Neutrophil (primary cell): ENCODE measurements around the gene NEK4.

Source experiments
- H3K27ac ChIP-seq: fragments of 200-600 bp; sonication (generic); 2 replicates; pipeline ENCODE4 v1.5.1; 2016; ENCODE audit warnings: mild to moderate bottlenecking, moderate library complexity
- H3K27me3 ChIP-seq: fragments of 200-600 bp; sonication (generic); 2 replicates; pipeline ENCODE4 v1.6.0; 2016; ENCODE audit warnings: mild to moderate bottlenecking
- H3K36me3 ChIP-seq: fragments of 200-600 bp; sonication (generic); 2 replicates; pipeline ENCODE4 v1.5.1; 2017
- H3K4me1 ChIP-seq, 2 experiments: fragments of 200-600 bp in 1 of 2; sonication (generic) in 1 of 2; 1 replicate in 1 of 2; 2 replicates in 1 of 2; pipeline versions ENCODE4 v1.5.1 to v1.6.1; 2013 to 2016; ENCODE audit warnings: low read depth in 1 of 2, low read length in 1 of 2, mild to moderate bottlenecking in 1 of 2, moderate library complexity in 1 of 2; ENCODE audit not compliant: control insufficient read depth in 1 of 2, insufficient read depth in 1 of 2
- H3K4me3 ChIP-seq, 2 experiments: fragments of 200-600 bp in 1 of 2; sonication (generic) in 1 of 2; 1 replicate in 1 of 2; 2 replicates in 1 of 2; pipeline ENCODE4 v1.5.1; 2013 to 2016; ENCODE audit warnings: low read depth in 1 of 2, low read length in 1 of 2, mild to moderate bottlenecking in 1 of 2, moderate library complexity in 1 of 2
- H3K9me3 ChIP-seq: fragments of 200-600 bp; sonication (generic); 2 replicates; pipeline ENCODE4 v1.5.1; 2016
- TF ChIP-seq, protein P1 (sequence below): fragments of 200-600 bp; sonication (generic); IDR thresholded peaks from 2 replicates; pipeline ENCODE4 v1.5.1; 2016; ENCODE audit warnings: antibody characterized with exemption

Gene NEK4

GRCh38 chr3:52660046-52660445, 110.7 kb downstream of the NEK4 start:
- Histone ChIP-seq H3K27me3 (no peaks in the 10 kb centered on the region), H3K27ac (no peak overlapping the region), H3K36me3 (peaks cover 74% of the 10 kb centered on the region), H3K4me1 (no peaks in the 10 kb centered on the region), H3K4me3 (no peak overlapping the region), H3K9me3 (no peaks in the 10 kb centered on the region)
- TF ChIP-seq, protein P1, sequence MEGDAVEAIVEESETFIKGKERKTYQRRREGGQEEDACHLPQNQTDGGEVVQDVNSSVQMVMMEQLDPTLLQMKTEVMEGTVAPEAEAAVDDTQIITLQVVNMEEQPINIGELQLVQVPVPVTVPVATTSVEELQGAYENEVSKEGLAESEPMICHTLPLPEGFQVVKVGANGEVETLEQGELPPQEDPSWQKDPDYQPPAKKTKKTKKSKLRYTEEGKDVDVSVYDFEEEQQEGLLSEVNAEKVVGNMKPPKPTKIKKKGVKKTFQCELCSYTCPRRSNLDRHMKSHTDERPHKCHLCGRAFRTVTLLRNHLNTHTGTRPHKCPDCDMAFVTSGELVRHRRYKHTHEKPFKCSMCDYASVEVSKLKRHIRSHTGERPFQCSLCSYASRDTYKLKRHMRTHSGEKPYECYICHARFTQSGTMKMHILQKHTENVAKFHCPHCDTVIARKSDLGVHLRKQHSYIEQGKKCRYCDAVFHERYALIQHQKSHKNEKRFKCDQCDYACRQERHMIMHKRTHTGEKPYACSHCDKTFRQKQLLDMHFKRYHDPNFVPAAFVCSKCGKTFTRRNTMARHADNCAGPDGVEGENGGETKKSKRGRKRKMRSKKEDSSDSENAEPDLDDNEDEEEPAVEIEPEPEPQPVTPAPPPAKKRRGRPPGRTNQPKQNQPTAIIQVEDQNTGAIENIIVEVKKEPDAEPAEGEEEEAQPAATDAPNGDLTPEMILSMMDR, result no peak
